SIG-M5 (cell line): ENCODE data around the gene CCDC126.
"Not testable (repeated sequence)": the region's sequence is repeated elsewhere in the genome, so short reads cannot be mapped to it uniquely, and the experiment has no call there.

Experiments
- DNase-seq: peaks from one replicate; lab custom pipeline; 2025; lab: John Stamatoyannopoulos, UW

Gene CCDC126

DNA sequence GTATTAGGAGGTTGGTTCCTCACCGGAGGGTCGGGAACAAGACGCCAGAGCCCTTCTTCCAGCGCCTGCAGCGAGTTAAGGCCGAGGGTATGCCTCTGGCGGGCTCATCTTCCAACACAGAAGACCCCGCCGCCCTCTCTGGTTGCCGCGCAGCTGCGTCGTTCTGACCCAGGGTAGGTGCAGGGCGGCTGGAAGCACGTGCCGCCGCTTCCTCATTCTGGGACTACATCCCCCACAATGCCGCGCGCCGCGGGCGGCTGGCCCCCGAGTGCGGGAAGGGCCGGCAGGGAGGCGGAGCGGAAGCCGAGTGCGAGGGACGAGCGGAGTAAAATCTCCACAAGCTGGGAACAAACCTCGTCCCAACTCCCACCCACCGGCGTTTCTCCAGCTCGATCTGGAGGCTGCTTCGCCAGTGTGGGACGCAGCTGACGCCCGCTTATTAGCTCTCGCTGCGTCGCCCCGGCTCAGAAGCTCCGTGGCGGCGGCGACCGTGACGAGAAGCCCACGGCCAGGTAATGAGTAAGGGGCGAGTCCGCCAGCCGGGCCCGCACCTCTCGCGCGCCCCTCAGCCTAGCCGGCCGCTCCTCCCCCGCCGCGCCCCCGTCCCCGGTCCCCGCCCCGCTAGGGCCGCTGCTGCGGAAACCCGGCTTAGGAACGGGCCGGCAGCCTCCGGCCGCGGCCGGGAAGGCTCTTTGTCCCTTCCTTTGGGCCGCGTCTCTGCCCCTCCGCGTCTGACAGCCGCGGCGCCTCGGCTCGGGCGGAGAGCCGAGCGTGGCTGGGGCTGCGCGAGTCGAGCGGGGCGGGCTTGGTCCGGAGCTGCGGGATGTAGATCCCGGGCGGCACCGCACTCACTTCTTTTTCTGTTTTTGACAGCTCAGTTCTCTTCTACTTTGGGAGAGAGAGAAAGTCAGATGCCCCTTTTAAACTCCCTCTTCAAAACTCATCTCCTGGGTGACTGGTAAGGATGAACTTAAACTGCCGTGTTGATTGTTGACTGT lies at the start of gene CCDC126:
Gene CCDC126, plus strand, starts transcription at position 289 of the 998 bp plus-strand sequence. CDS start 13,934 bp downstream, outside the sequence.
- DNase-seq = no peak

GRCh38 chr7:23547662-23548061 lies 49.5 kb upstream of the CCDC126 start:
- no peak for DNase-seq

GRCh38 chr7:23558303-23558702 lies 38.9 kb upstream of the CCDC126 start:
- no peak for DNase-seq

- no peak for DNase-seq
These were observed 26.5 kb upstream of the CCDC126 start for GRCh38 chr7:23570592-23571200.

- DNase-seq = not testable (repeated sequence)
These were observed 15.2 kb upstream of the CCDC126 start for GRCh38 chr7:23581975-23582374.

- not testable (repeated sequence) for DNase-seq
These were observed 11.9 kb upstream of the CCDC126 start for GRCh38 chr7:23585304-23585703.

DNA sequence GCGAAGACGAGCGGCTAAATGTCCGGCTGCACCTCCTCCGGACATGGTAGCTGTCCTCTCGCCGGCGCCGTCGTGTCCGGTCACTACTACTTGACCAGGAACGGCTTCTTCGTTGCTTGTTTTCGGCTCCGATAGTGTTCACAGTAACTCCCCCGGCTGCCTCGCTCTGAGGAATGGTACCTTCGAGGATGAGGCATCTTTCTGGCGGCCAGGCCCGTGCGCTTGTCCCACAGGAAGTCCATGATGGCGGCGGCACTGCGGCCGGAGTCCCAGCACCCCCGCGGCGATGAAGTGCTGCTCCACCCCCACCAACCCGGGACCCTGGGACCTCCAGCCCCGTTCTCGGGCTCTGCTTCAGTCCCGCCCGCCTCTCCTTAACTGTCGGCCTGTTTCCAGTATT lies 11.0 kb upstream of the CCDC126 start:
- DNase-seq = no peak

DNA sequence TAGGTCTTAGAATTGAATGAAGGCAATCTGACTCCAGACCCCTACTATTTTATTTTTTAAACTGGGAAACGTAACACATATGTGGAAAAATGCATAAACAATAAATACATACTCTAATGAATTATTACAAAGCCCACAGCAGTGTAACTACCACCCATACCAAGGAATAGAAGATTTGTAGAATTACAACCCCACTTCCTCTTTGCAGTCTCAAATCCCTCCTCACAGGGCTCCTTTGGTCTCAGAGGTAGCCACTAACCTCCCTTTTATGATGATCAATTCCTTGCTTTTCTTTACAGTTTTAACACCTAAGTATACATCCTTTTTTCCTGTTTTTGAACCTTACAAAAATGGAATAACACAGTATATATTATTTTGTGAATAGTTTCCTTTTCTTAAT lies 6.7 kb upstream of the CCDC126 start:
- DNase-seq = no peak

GRCh38 chr7:23593706-23594105 lies 3.5 kb upstream of the CCDC126 start:
- no peak for DNase-seq

DNA sequence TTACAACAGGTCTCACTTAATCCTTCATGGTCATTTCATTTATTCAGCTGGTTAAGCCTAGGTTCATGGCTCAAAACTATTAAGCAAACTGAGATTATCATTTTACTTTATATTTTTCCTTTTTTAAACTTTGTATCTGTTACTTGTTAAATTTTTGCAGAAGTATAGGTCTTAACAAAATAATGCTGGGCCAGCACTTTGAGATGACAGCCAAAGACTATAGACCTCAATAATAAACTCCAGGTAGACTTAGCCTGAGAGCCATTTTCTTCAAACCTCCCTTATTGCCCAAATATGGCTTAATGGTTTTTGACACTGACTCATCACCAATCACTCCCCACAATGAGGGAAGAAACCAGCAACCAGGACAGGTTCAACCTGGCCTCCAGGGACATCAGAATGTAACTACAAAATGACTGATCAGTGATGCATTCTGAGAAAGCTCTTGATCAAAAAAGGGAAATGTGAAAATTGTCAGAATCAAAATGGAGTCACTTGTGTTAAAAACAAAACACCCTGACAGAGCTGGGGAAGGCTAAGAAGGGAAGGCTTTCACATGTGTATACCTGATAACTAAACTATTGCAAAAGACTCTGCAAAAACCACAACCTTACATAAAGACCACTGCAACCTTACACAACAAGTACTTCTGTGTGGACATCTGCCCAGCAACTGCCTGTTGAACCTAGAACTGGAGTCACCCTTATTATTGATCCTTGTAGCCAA lies 2.1 kb upstream of the CCDC126 start:
- DNase-seq = no peak

DNA sequence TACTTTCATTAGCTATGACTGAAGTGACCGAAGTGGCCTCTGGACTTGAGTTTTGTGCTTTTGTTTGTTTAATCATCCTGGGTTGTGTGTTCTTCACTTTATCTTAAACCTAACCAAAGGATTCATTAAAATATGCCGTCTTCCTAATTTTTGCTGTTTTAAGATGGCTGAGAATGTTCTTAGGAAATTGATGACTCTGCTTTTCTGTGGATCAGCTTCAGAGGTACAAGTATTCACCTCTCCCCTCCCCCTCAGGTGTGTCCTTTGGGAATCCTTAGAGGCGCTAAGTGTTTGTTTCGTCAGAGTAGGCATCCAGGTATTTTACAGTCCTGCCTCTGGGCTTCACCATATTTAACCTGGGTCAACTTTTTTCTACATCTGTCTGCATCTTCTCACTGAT lies 1.1 kb downstream of the CCDC126 start:
- DNase-seq = no peak

GRCh38 chr7:23600236-23600635 lies 3.1 kb downstream of the CCDC126 start:
- DNase-seq = no peak

DNA sequence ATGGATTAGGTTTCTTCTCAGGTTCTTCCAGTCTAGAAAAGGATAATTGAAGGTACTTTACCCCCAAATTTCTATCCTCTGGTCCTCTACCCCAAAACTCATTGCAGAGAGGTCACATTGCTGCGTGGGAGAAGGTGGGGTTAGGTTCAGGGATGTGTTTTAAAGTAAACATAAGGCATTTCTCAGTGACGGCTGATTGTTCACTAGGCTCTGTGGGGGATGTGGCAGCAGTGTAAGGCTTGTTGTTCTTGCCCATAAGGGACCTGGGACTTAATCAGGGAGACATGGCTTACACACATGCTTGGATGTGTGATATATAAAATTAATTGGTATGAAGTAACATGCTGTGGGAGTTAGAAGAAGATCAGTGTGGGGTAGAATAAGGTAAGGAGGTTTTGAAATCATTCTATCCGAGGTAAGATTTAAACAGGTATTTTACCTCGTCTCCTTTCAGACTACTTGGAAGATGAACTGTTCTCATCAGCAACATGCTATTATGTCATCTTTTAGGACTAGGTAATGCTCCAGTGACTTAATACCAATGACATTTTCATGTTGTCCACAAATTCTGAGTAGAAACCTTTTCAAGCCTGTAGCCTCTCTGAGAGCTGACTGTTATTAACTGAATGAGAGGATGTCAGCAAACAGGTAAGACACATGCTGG lies 6.6 kb downstream of the CCDC126 start:
- no peak for DNase-seq

DNA sequence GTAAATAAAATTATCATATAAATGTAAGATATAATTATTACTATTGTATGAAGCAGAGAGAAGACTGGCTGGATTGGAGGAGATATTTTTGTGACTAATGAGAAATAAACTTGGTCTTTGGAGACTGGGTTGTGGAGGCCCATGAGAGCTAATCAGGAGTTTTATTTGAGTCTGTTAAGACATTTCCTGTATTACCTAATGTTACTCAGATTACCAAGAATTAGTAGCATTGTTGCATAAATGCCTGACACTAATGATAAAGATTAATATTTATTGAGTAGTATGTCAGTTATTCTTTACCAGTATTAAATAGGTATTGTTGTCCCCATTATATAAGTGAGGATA lies 7.1 kb downstream of the CCDC126 start:
- no peak for DNase-seq

GRCh38 chr7:23607130-23607529 lies 9.9 kb downstream of the CCDC126 start:
- DNase-seq = no peak

GRCh38 chr7:23607866-23608265 lies 10.7 kb downstream of the CCDC126 start:
- DNase-seq = no peak

- DNase-seq = no peak
These were observed 18.1 kb downstream of the CCDC126 start for GRCh38 chr7:23615331-23615730.

GRCh38 chr7:23616593-23616992 lies 19.4 kb downstream of the CCDC126 start:
- DNase-seq = no peak

DNA sequence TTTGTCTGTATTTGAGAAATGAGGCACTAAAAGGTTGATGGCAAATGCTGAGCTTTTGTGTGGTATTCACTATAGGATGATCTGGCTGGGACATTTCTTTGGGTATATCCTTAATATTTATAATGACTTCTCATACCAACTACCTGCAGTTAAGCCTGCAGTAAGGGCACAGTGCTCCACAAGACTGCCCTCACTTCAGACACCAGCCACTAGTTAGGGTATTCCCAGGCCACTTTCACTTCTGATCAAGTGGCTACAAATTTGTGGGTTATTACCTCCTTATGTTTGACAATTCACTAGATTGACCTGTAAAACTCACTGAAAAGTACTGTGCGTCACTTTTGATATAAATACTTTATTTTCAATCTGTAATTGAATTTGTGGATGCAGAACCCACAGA lies 20.3 kb downstream of the CCDC126 start:
- no peak for DNase-seq

DNA sequence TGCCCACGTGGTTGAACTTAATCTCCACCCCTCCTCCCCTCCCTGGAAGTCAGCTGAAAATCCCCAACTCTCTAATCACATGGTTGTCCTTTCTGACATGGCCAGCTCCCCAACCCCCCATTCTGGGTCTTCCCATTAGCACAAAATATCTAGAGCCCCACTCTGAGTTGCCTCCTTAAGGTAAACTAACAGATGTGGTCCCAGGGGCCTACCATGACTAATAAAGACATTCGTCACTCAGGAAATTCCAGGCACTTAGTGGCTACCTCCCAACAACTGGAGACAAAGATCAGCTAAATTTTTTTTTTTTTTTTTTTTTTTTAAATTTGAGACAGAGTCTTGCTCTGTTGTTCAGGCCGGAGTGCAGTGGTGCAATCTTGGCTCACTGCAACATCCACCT lies 21.1 kb downstream of the CCDC126 start:
- DNase-seq = no peak

GRCh38 chr7:23619141-23619540 lies 22.0 kb downstream of the CCDC126 start:
- DNase-seq = no peak

GRCh38 chr7:23622506-23622925 lies 25.3 kb downstream of the CCDC126 start:
- no peak for DNase-seq
